ENCODE results near the gene DCPS. TPM values are rescaled to one million over a fixed set of nuclear protein-coding genes. Genes with fewer than 3 reads are reported as not detected.

The DCPS gene
- total RNA-seq, 1 experiment from 2014 or later = 52.6 TPM

GRCh38 chr11:126338346-126339055 lies 34.6 kb downstream of the DCPS start:
- Histone ChIP-seq H3K79me2 (ENCODE audit: low read length) (no peaks in the 10 kb centered on the region), H3F3A (ENCODE audit: low read length, unreplicated experiment) (no peaks in the 10 kb centered on the region), H3K36me3 (ENCODE audit: low read depth, low read length) (peaks cover 9% of the 10 kb centered on the region; the same call in 1 of the 2 replicates), H3K9me2 (replicated peaks; ENCODE audit: low read length) (no peaks in the 10 kb centered on the region), H3K9me3 (ENCODE audit: low read length) (no peaks in the 10 kb centered on the region), H3K4me2 (ENCODE audit: low read length) (no peak overlapping the region), H3K4me3 (ENCODE audit: low read length) (no peak overlapping the region), H4K20me1 (ENCODE audit: low read length) (no peaks in the 10 kb centered on the region), H3K27me3 (ENCODE audit: low read length) (no peaks in the 10 kb centered on the region), H3K9ac (ENCODE audit: low read length) (no peak overlapping the region; the same call in 1 of the 2 replicates), H2AFZ (ENCODE audit: low read length) (no peak overlapping the region), H3K27ac (ENCODE audit: low read length) (peak overlapping the region; percentile 95), H3K4me1 (ENCODE audit: insufficient read depth, low read length) (peaks cover 45% of the 10 kb centered on the region)
- ATAC-seq (no peak), DNase-seq (no peak)
- BruUV-seq (replicated peaks) = no TSS peak
- TF ChIP-seq CTCF (conservative IDR thresholded peaks at IDR 0.05; ENCODE audit: low read depth, low read length) (no peak), EZH2phosphoT487 (IDR thresholded peaks at IDR 0.05; ENCODE audit: borderline replicate concordance, low read length) (no peak), EZH2 (IDR thresholded peaks at IDR 0.05; ENCODE audit: low read length, unreplicated experiment) (no peak)
- CTCF ChIA-PET = no interaction called here
- intact Hi-C loops (cut with micrococcal nuclease) = no loop called here
- POLR2A ChIA-PET (ENCODE audit: unreplicated experiment) = no interaction called here

- no peak for TF ChIP-seq EZH2phosphoT487 (IDR thresholded peaks at IDR 0.05; ENCODE audit: borderline replicate concordance, low read length)
- no peak for TF ChIP-seq CTCF (conservative IDR thresholded peaks at IDR 0.05; ENCODE audit: low read depth, low read length)
- TF ChIP-seq EZH2 (IDR thresholded peaks at IDR 0.05; ENCODE audit: low read length, unreplicated experiment) = no peak
- Histone ChIP-seq H3F3A (ENCODE audit: low read length, unreplicated experiment) (no peaks in the 10 kb centered on the region), H3K36me3 (ENCODE audit: low read depth, low read length) (peaks cover 10% of the 10 kb centered on the region; the same call in 1 of the 2 replicates), H3K79me2 (ENCODE audit: low read length) (no peaks in the 10 kb centered on the region), H4K20me1 (ENCODE audit: low read length) (no peaks in the 10 kb centered on the region), H3K4me2 (ENCODE audit: low read length) (no peak overlapping the region), H3K4me3 (ENCODE audit: low read length) (no peak overlapping the region), H3K27ac (ENCODE audit: low read length) (peak overlapping the region; percentile 95), H3K9me3 (ENCODE audit: low read length) (no peaks in the 10 kb centered on the region), H3K4me1 (ENCODE audit: insufficient read depth, low read length) (peaks cover 44% of the 10 kb centered on the region), H3K9ac (ENCODE audit: low read length) (peak overlapping the region; percentile 59), H2AFZ (ENCODE audit: low read length) (no peak overlapping the region), H3K9me2 (replicated peaks; ENCODE audit: low read length) (no peaks in the 10 kb centered on the region), H3K27me3 (ENCODE audit: low read length) (no peaks in the 10 kb centered on the region)
- BruUV-seq (replicated peaks) = no TSS peak
- CTCF ChIA-PET = interaction anchor here (0.9 kb wide), 1 partner anchor 14 kb away, joined by 4 read pairs; no protein-coding TSS in a partner anchor
- POLR2A ChIA-PET (ENCODE audit: unreplicated experiment) = no interaction called here
- no peak for ATAC-seq
- intact Hi-C loops (cut with micrococcal nuclease) = no loop called here
- DNase-seq = no peak
These were observed 35.4 kb downstream of the DCPS start for GRCh38 chr11:126339073-126339862.

Data from PC-3 (cell line).